K562 (cell line): ENCODE data around the gene PFKP. TPM values are rescaled to one million over a fixed set of nuclear protein-coding genes. Genes with fewer than 3 reads are reported as not detected.

Experiments
- ATAC-seq: fragments of 200-7000 bp; cut with Tn5 transposase; 3 replicates; pipeline ENCODE4 v1.9.1; 2020; ENCODE audit warnings: moderate library complexity
- BruUV-seq: library from RNA; stranded (reverse); fragments of 400-500 nt; replicated peaks from 2 replicates; lab custom pipeline; 2021; lab: Mats Ljungman, UMichigan
- CTCF ChIA-PET: fragments of 300-600 bp; formaldehyde crosslinking; extraction: SDS; loops from one replicate; lab custom pipeline; 2021; ENCODE audit warnings: low intra/inter-chr PET ratio; lab: Yijun Ruan, JAX
- POLR2A ChIA-PET: fragments of 300-600, 350-650 bp; sonication (Branson Sonifier 250); formaldehyde crosslinking; extraction: SDS; loops from one replicate; lab custom pipeline; 2021; ENCODE audit warnings: antibody characterized with exemption, inconsistent platforms; lab: Yijun Ruan, JAX
- DNase-seq, 4 experiments: peaks; one replicate each; pipeline versions ENCODE4 v3.0.0 to v3.0.0-alpha.2; 2011 to 2018; ENCODE audit warnings: low spot score in 3 of 4, mixed read lengths in 3 of 4; ENCODE audit errors: extremely low read depth in 1 of 4
- FAIRE-seq: peaks from 2 replicates; lab custom pipeline; 2011; peaks lifted over from hg19 to GRCh38; lab: Jason Lieb, UNC
- H2AFZ ChIP-seq: 2 replicates; pipeline ENCODE4 v1.6.0; 2011; ENCODE audit warnings: low read depth, low read length, control low read depth, inconsistent platforms
- H3K27ac ChIP-seq: fragments of 200-600 bp; 3 replicates; pipeline ENCODE4 v1.8.0; 2011; ENCODE audit warnings: low read depth, mild to moderate bottlenecking, control low read depth, inconsistent platforms, low read length, moderate library complexity, mixed read lengths; ENCODE audit errors: extremely low read depth
- H3K27me3 ChIP-seq, 2 experiments: fragments of 300-600 bp in 1 of 2; 2 replicates in 1 of 2; 3 replicates in 1 of 2; pipeline versions ENCODE4 v1.6.0 to v1.8.0; 2011; ENCODE audit warnings: inconsistent platforms in 2 of 2, low read length in 2 of 2, mild to moderate bottlenecking in 1 of 2, mixed read lengths in 1 of 2, moderate library complexity in 1 of 2; ENCODE audit not compliant: control insufficient read depth in 2 of 2, insufficient read depth in 2 of 2
- H3K36me3 ChIP-seq: fragments of 300-600 bp; 3 replicates; pipeline ENCODE4 v1.8.0; 2011; ENCODE audit warnings: mild to moderate bottlenecking, low read length, inconsistent platforms; ENCODE audit not compliant: control insufficient read depth, insufficient read depth
- H3K4me1 ChIP-seq, 2 experiments: fragments of 200-600 bp in 1 of 2; replicated peaks in 1 of 2; 2 replicates in 1 of 2; 3 replicates in 1 of 2; pipeline versions ENCODE4 v1.5.1 to v1.8.0; 2011; ENCODE audit warnings: inconsistent platforms in 2 of 2, low read length in 2 of 2, mild to moderate bottlenecking in 1 of 2, mixed read lengths in 1 of 2, moderate library complexity in 1 of 2; ENCODE audit not compliant: control insufficient read depth in 2 of 2, insufficient read depth in 2 of 2
- H3K4me2 ChIP-seq: 2 replicates; pipeline ENCODE4 v1.6.1; 2011; ENCODE audit warnings: low read length, control low read depth, inconsistent platforms, mixed read lengths; ENCODE audit not compliant: insufficient read depth
- H3K4me3 ChIP-seq: fragments of 200-600 bp; sonication (generic), shearing (Covaris generic); 2 replicates; pipeline ENCODE4 v1.5.1; 2016; ENCODE audit warnings: control low read depth, inconsistent platforms
- H3K79me2 ChIP-seq: fragments of 200-600 bp; 3 replicates; pipeline ENCODE4 v1.8.0; 2011; ENCODE audit warnings: low read length, inconsistent platforms; ENCODE audit not compliant: control insufficient read depth, insufficient read depth
- H3K9ac ChIP-seq, 2 experiments: 2 replicates each; pipeline versions ENCODE4 v1.6.0 to v1.6.1; 2011; ENCODE audit warnings: low read depth in 2 of 2, low read length in 2 of 2, control low read depth in 1 of 2, inconsistent platforms in 1 of 2, mild to moderate bottlenecking in 1 of 2, mixed read lengths in 1 of 2; ENCODE audit not compliant: insufficient read depth in 1 of 2
- H3K9me1 ChIP-seq: one replicate; pipeline ENCODE4 v1.6.0; 2011; ENCODE audit warnings: inconsistent platforms, mild to moderate bottlenecking, low read length, moderate library complexity; ENCODE audit not compliant: control insufficient read depth, insufficient read depth
- H3K9me3 ChIP-seq: replicated peaks from 2 replicates; pipeline ENCODE4 v1.5.1; 2011; ENCODE audit warnings: low read depth, low read length, inconsistent platforms; ENCODE audit not compliant: control insufficient read depth, insufficient read depth
- H4K20me1 ChIP-seq: replicated peaks from 2 replicates; pipeline ENCODE4 v1.6.1; 2011; ENCODE audit warnings: low read length, inconsistent platforms, mixed read lengths; ENCODE audit not compliant: control insufficient read depth, insufficient read depth
- CGGBP1 ChIP-seq: fragments of 250-450 bp; sonication (Bioruptor Pico); IDR thresholded peaks from 2 replicates; pipeline ENCODE4 v1.9.0; 2021; ENCODE audit warnings: mild to moderate bottlenecking
- DEAF1 ChIP-seq: fragments of 450-650 bp; formaldehyde crosslinking; IDR thresholded peaks from 2 replicates; pipeline ENCODE4 v1.4.0; 2020; ENCODE audit warnings: mild to moderate bottlenecking, moderate library complexity
- ELK1 ChIP-seq: sonication (generic); formaldehyde crosslinking; IDR thresholded peaks from 2 replicates; pipeline ENCODE4 v1.8.1; 2022; ENCODE audit warnings: missing genetic modification reagents
- NCOR1 ChIP-seq: fragments of 450-650 bp; IDR thresholded peaks from 2 replicates; pipeline ENCODE4 v1.6.1; 2016; ENCODE audit warnings: mild to moderate bottlenecking, moderate library complexity
- SAFB2 ChIP-seq: fragments of 200-400 bp; formaldehyde crosslinking; IDR thresholded peaks from 2 replicates; pipeline ENCODE4 v1.6.1; 2018; ENCODE audit warnings: borderline replicate concordance, low read length, low read depth, moderate library complexity; ENCODE audit not compliant: severe bottlenecking
- SMARCA4 ChIP-seq: fragments of 450-650 bp; IDR thresholded peaks from 2 replicates; pipeline ENCODE4 v1.6.1; 2016
- TRIM24 ChIP-seq, 2 experiments: fragments of 450-650 bp; IDR thresholded peaks; 2 replicates each; pipeline ENCODE4 v1.6.1; 2016
- U2AF1 ChIP-seq: fragments of 200-400 bp; formaldehyde crosslinking; optimal IDR thresholded peaks from 2 replicates; pipeline ENCODE3; 2017; ENCODE audit warnings: mild to moderate bottlenecking, low read depth, low read length, moderate library complexity
- ZBTB8A ChIP-seq: fragments of 450-650 bp; IDR thresholded peaks from 2 replicates; pipeline ENCODE4 v1.6.1; 2018; ENCODE audit warnings: mild to moderate bottlenecking, moderate library complexity; ENCODE audit not compliant: partially characterized antibody
- WGBS: fragments of 100-300 bp; shearing (Covaris generic); methylation state at CpG from one replicate; pipeline ENCODE4 v1.1.6; 2016; ENCODE audit warnings: low coverage, mixed read lengths; ENCODE audit not compliant: insufficient coverage; ENCODE audit errors: missing lambda C conversion rate; 5-methylcytosine and 5-hydroxymethylcytosine counted together
- in situ Hi-C: fragments of 300-500 bp; cut with MboI; formaldehyde crosslinking; loops from 4 replicates; pipeline ENCODE4 v1.15.0; 2018; ENCODE audit warnings: inconsistent platforms, mixed read lengths
- intact Hi-C: fragments of 100-400 bp; cut with micrococcal nuclease; formaldehyde crosslinking; loops from 2 replicates; pipeline ENCODE4 v1.14.2; 2022
- polyA plus RNA-seq, 8 experiments: library from polyadenylated mRNA; depleted of rRNA in 4 of 8; stranded (reverse) in 5 of 8; unstranded in 3 of 8; fragments of >200 nt; fragmentation: Nextera tagmentation in 2 of 8; fragmentation: Illumina TruSeq in 1 of 8; extraction: Ambion mirVana in 2 of 8; extraction: Trizol in 1 of 8; gene quantifications; 2 replicates each; pipeline versions ENCODE4 v1.2.1 to v1.2.3, GENCODE V29; 2011 to 2014; ENCODE audit warnings: inconsistent platforms in 1 of 8, missing spikeins in 1 of 8
- total RNA-seq, 7 experiments: library from RNA; depleted of rRNA in 6 of 7; stranded (reverse); fragments of >200 nt in 6 of 7; fragmentation: Illumina TruSeq in 2 of 7; extraction: Trizol in 2 of 7; gene quantifications; 2 replicates each; pipeline versions ENCODE4 v1.2.1 to v1.2.3, GENCODE V29; 2011 to 2021; ENCODE audit warnings: low replicate concordance in 1 of 7

The PFKP gene
- total and polyA plus RNA-seq, 9 of the 15 experiments (the other 6 are each of a cell fraction or from before 2014, with no cell fraction given), result 23.5 to 116 (median 62.1) TPM

GRCh38 chr10:3069876-3070275 is 2.5 kb downstream of the PFKP start:
- peaks cover 3% of the 10 kb centered on the region for H3K9me1 ChIP-seq
- peaks cover 0 to 12% of the 10 kb centered on the region in 2 experiments; a peak in 1 of 5 replicates for H3K27me3 ChIP-seq
- peaks cover 54% of the 10 kb centered on the region for H3K36me3 ChIP-seq
- H4K20me1 ChIP-seq, result peaks cover 24% of the 10 kb centered on the region; the same call in 1 of the 2 replicates
- WGBS, result 81% methylated on average over 11 of the region's 11 CpGs
- no peak for ATAC-seq
- no peaks in the 10 kb centered on the region for H3K9me3 ChIP-seq
- BruUV-seq, result TSS peak; percentile 23
- intact Hi-C loops (loop anchor here (2.0 to 5.0 kb wide), 2 partner anchors 25 to 102 kb away; partner anchors contain the start of gene PITRM1), in situ Hi-C loops (no loop called here)
- peak overlapping the region; percentile 80 to 84; a peak in 3 of 4 replicates for H3K9ac ChIP-seq
- peaks cover 47 to 66% of the 10 kb centered on the region in 2 experiments for H3K4me1 ChIP-seq
- peak overlapping the region; percentile 85 for H3K4me3 ChIP-seq
- no peak for FAIRE-seq
- H3K4me2 ChIP-seq, result peak overlapping the region; percentile 84
- no peak for TF ChIP-seq TRIM24 (IDR thresholded peaks at IDR 0.05)
- no peak for TF ChIP-seq ZBTB8A
- no peak for TF ChIP-seq SAFB2
- TF ChIP-seq ELK1 (CRISPR knock-in tag), result no peak
- TF ChIP-seq NCOR1, result no peak
- TF ChIP-seq CGGBP1 (CRISPR knock-in tag), result no peak
- no peak for TF ChIP-seq U2AF1
- no peak for TF ChIP-seq DEAF1 (CRISPR knock-in tag)
- no peak for TF ChIP-seq SMARCA4
- DNase-seq, result no peak
- H2AFZ ChIP-seq, result no peak overlapping the region
- H3K27ac ChIP-seq, result no peak overlapping the region; the same call in 2 of the 3 replicates
- ChIA-PET POLR2A (interaction anchor here (0.5 to 2.2 kb wide), 7 partner anchors 9 to 610 kb away, joined by 3 to 12 read pairs (median 4); no protein-coding TSS in a partner anchor), CTCF (no interaction called here)
- peaks cover 76% of the 10 kb centered on the region for H3K79me2 ChIP-seq
